K562 (cell line): ENCODE measurements around the gene ADGRA1. TPM values are rescaled to one million over a fixed set of nuclear protein-coding genes. Genes with fewer than 3 reads are reported as not detected.

Experiments used
- ATAC-seq: fragments of 200-7000 bp; cut with Tn5 transposase; 3 replicates; pipeline ENCODE4 v1.9.1; 2020; ENCODE audit warnings: moderate library complexity
- BruUV-seq: library from RNA; stranded (reverse); fragments of 400-500 nt; replicated peaks from 2 replicates; lab custom pipeline; 2021; lab: Mats Ljungman, UMichigan
- CTCF ChIA-PET: fragments of 300-600 bp; formaldehyde crosslinking; extraction: SDS; loops from one replicate; lab custom pipeline; 2021; ENCODE audit warnings: low intra/inter-chr PET ratio; lab: Yijun Ruan, JAX
- POLR2A ChIA-PET: fragments of 300-600, 350-650 bp; sonication (Branson Sonifier 250); formaldehyde crosslinking; extraction: SDS; loops from one replicate; lab custom pipeline; 2021; ENCODE audit warnings: antibody characterized with exemption, inconsistent platforms; lab: Yijun Ruan, JAX
- DNase-seq, 4 experiments: peaks; one replicate each; pipeline versions ENCODE4 v3.0.0 to v3.0.0-alpha.2; 2011 to 2018; ENCODE audit warnings: low spot score in 3 of 4, mixed read lengths in 3 of 4; ENCODE audit errors: extremely low read depth in 1 of 4
- FAIRE-seq: peaks from 2 replicates; lab custom pipeline; 2011; peaks lifted over from hg19 to GRCh38; lab: Jason Lieb, UNC
- H2AFZ ChIP-seq: 2 replicates; pipeline ENCODE4 v1.6.0; 2011; ENCODE audit warnings: low read depth, low read length, control low read depth, inconsistent platforms
- H3K27ac ChIP-seq: fragments of 200-600 bp; 3 replicates; pipeline ENCODE4 v1.8.0; 2011; ENCODE audit warnings: low read depth, mild to moderate bottlenecking, control low read depth, inconsistent platforms, low read length, moderate library complexity, mixed read lengths; ENCODE audit errors: extremely low read depth
- H3K27me3 ChIP-seq, 2 experiments: fragments of 300-600 bp in 1 of 2; 2 replicates in 1 of 2; 3 replicates in 1 of 2; pipeline versions ENCODE4 v1.6.0 to v1.8.0; 2011; ENCODE audit warnings: inconsistent platforms in 2 of 2, low read length in 2 of 2, mild to moderate bottlenecking in 1 of 2, mixed read lengths in 1 of 2, moderate library complexity in 1 of 2; ENCODE audit not compliant: control insufficient read depth in 2 of 2, insufficient read depth in 2 of 2
- H3K36me3 ChIP-seq: fragments of 300-600 bp; 3 replicates; pipeline ENCODE4 v1.8.0; 2011; ENCODE audit warnings: mild to moderate bottlenecking, low read length, inconsistent platforms; ENCODE audit not compliant: control insufficient read depth, insufficient read depth
- H3K4me1 ChIP-seq, 2 experiments: fragments of 200-600 bp in 1 of 2; replicated peaks in 1 of 2; 2 replicates in 1 of 2; 3 replicates in 1 of 2; pipeline versions ENCODE4 v1.5.1 to v1.8.0; 2011; ENCODE audit warnings: inconsistent platforms in 2 of 2, low read length in 2 of 2, mild to moderate bottlenecking in 1 of 2, mixed read lengths in 1 of 2, moderate library complexity in 1 of 2; ENCODE audit not compliant: control insufficient read depth in 2 of 2, insufficient read depth in 2 of 2
- H3K4me2 ChIP-seq: 2 replicates; pipeline ENCODE4 v1.6.1; 2011; ENCODE audit warnings: low read length, control low read depth, inconsistent platforms, mixed read lengths; ENCODE audit not compliant: insufficient read depth
- H3K4me3 ChIP-seq: fragments of 200-600 bp; sonication (generic), shearing (Covaris generic); 2 replicates; pipeline ENCODE4 v1.5.1; 2016; ENCODE audit warnings: control low read depth, inconsistent platforms
- H3K79me2 ChIP-seq: fragments of 200-600 bp; 3 replicates; pipeline ENCODE4 v1.8.0; 2011; ENCODE audit warnings: low read length, inconsistent platforms; ENCODE audit not compliant: control insufficient read depth, insufficient read depth
- H3K9ac ChIP-seq, 2 experiments: 2 replicates each; pipeline versions ENCODE4 v1.6.0 to v1.6.1; 2011; ENCODE audit warnings: low read depth in 2 of 2, low read length in 2 of 2, control low read depth in 1 of 2, inconsistent platforms in 1 of 2, mild to moderate bottlenecking in 1 of 2, mixed read lengths in 1 of 2; ENCODE audit not compliant: insufficient read depth in 1 of 2
- H3K9me1 ChIP-seq: one replicate; pipeline ENCODE4 v1.6.0; 2011; ENCODE audit warnings: inconsistent platforms, mild to moderate bottlenecking, low read length, moderate library complexity; ENCODE audit not compliant: control insufficient read depth, insufficient read depth
- H3K9me3 ChIP-seq: replicated peaks from 2 replicates; pipeline ENCODE4 v1.5.1; 2011; ENCODE audit warnings: low read depth, low read length, inconsistent platforms; ENCODE audit not compliant: control insufficient read depth, insufficient read depth
- H4K20me1 ChIP-seq: replicated peaks from 2 replicates; pipeline ENCODE4 v1.6.1; 2011; ENCODE audit warnings: low read length, inconsistent platforms, mixed read lengths; ENCODE audit not compliant: control insufficient read depth, insufficient read depth
- AFF1 ChIP-seq, 2 experiments: fragments of 450-650 bp; IDR thresholded peaks; 2 replicates each; pipeline ENCODE4 v1.6.1; 2018; ENCODE audit warnings: mild to moderate bottlenecking in 2 of 2, low read depth in 1 of 2; ENCODE audit not compliant: partially characterized antibody in 2 of 2
- ARID2 ChIP-seq: fragments of 450-650 bp; IDR thresholded peaks from 2 replicates; pipeline ENCODE4 v1.6.1; 2017; ENCODE audit warnings: antibody characterized with exemption, mild to moderate bottlenecking
- ATF4 ChIP-seq: fragments of 450-650 bp; formaldehyde crosslinking; IDR thresholded peaks from 2 replicates; pipeline ENCODE4 v1.4.0; 2022; ENCODE audit warnings: mild to moderate bottlenecking, moderate library complexity
- CHD1 ChIP-seq: fragments of 200-600 bp; sonication (generic); IDR thresholded peaks from one replicate; pipeline ENCODE4 v1.6.1; 2012; ENCODE audit warnings: mild to moderate bottlenecking, moderate library complexity, low read length, inconsistent platforms
- FIP1L1 ChIP-seq: fragments of 200-400 bp; formaldehyde crosslinking; IDR thresholded peaks from 2 replicates; pipeline ENCODE4 v1.6.1; 2018; ENCODE audit warnings: mild to moderate bottlenecking, low read depth, low read length; ENCODE audit not compliant: poor library complexity, severe bottlenecking
- FOSL1 ChIP-seq: fragments of 200-800 bp; sonication (Bioruptor generic); conservative IDR thresholded peaks from 2 replicates; pipeline ENCODE4 v1.6.1; 2016; ENCODE audit warnings: missing genetic modification characterization, missing compliant biosample characterization
- GABPB1 ChIP-seq: sonication (generic); formaldehyde crosslinking; IDR thresholded peaks from 2 replicates; pipeline ENCODE4 v1.8.0; 2022; ENCODE audit warnings: mild to moderate bottlenecking, missing genetic modification reagents
- KDM5B ChIP-seq: fragments of 200-600 bp; sonication (generic); IDR thresholded peaks from 2 replicates; pipeline ENCODE4 v1.6.1; 2012; ENCODE audit warnings: low read depth, mild to moderate bottlenecking, moderate library complexity, low read length, control low read depth, inconsistent platforms; ENCODE audit not compliant: insufficient replicate concordance
- MTA2 ChIP-seq: fragments of 450-650 bp; IDR thresholded peaks from 2 replicates; pipeline ENCODE4 v1.6.1; 2016; ENCODE audit warnings: low read depth
- PRPF4 ChIP-seq: fragments of 200-400 bp; formaldehyde crosslinking; IDR thresholded peaks from one replicate; pipeline ENCODE4 v1.6.1; 2017; ENCODE audit warnings: low read length, low read depth, mild to moderate bottlenecking; ENCODE audit not compliant: insufficient read depth, poor library complexity, severe bottlenecking
- PTBP1 ChIP-seq: fragments of 200-400 bp; formaldehyde crosslinking; IDR thresholded peaks from 2 replicates; pipeline ENCODE4 v1.6.1; 2017; ENCODE audit warnings: low read depth, low read length
- RBFOX2 ChIP-seq: fragments of 200-400 bp; formaldehyde crosslinking; IDR thresholded peaks from 2 replicates; pipeline ENCODE4 v1.6.1; 2017; ENCODE audit warnings: low read depth, mild to moderate bottlenecking, low read length, moderate library complexity
- RFX7 ChIP-seq: fragments of 250-450 bp; sonication (Bioruptor Pico); IDR thresholded peaks from 2 replicates; pipeline ENCODE4 v1.5.1; 2021; ENCODE audit warnings: mild to moderate bottlenecking
- TBP ChIP-seq: optimal IDR thresholded peaks from 2 replicates; pipeline ENCODE3; 2011; ENCODE audit warnings: low read depth, low read length, improper control_type of control experiment
- ZC3H11A ChIP-seq: IDR thresholded peaks from 2 replicates; pipeline ENCODE4 v1.6.1; 2012; ENCODE audit warnings: low read depth, low read length, improper control_type of control experiment
- WGBS: fragments of 100-300 bp; shearing (Covaris generic); methylation state at CpG from one replicate; pipeline ENCODE4 v1.1.6; 2016; ENCODE audit warnings: low coverage, mixed read lengths; ENCODE audit not compliant: insufficient coverage; ENCODE audit errors: missing lambda C conversion rate; 5-methylcytosine and 5-hydroxymethylcytosine counted together
- in situ Hi-C: fragments of 300-500 bp; cut with MboI; formaldehyde crosslinking; loops from 4 replicates; pipeline ENCODE4 v1.15.0; 2018; ENCODE audit warnings: inconsistent platforms, mixed read lengths
- intact Hi-C: fragments of 100-400 bp; cut with micrococcal nuclease; formaldehyde crosslinking; loops from 2 replicates; pipeline ENCODE4 v1.14.2; 2022
- polyA plus RNA-seq, 8 experiments: library from polyadenylated mRNA; depleted of rRNA in 4 of 8; stranded (reverse) in 5 of 8; unstranded in 3 of 8; fragments of >200 nt; fragmentation: Nextera tagmentation in 2 of 8; fragmentation: Illumina TruSeq in 1 of 8; extraction: Ambion mirVana in 2 of 8; extraction: Trizol in 1 of 8; gene quantifications; 2 replicates each; pipeline versions ENCODE4 v1.2.1 to v1.2.3, GENCODE V29; 2011 to 2014; ENCODE audit warnings: inconsistent platforms in 1 of 8, missing spikeins in 1 of 8
- total RNA-seq, 7 experiments: library from RNA; depleted of rRNA in 6 of 7; stranded (reverse); fragments of >200 nt in 6 of 7; fragmentation: Illumina TruSeq in 2 of 7; extraction: Trizol in 2 of 7; gene quantifications; 2 replicates each; pipeline versions ENCODE4 v1.2.1 to v1.2.3, GENCODE V29; 2011 to 2021; ENCODE audit warnings: low replicate concordance in 1 of 7

The ADGRA1 gene
- total and polyA plus RNA-seq, 9 of the 15 experiments (the other 6 are each of a cell fraction or from before 2014, with no cell fraction given), result not detected

- POLR2A ChIA-PET, result interaction anchor here (0.7 kb wide), 1 partner anchor 234 kb away, joined by 3 read pairs; no protein-coding TSS in a partner anchor
- ATAC-seq (no peak), DNase-seq (no peak), FAIRE-seq (no peak)
- Histone ChIP-seq H3K36me3 (no peaks in the 10 kb centered on the region), H2AFZ (no peak overlapping the region), H3K79me2 (no peaks in the 10 kb centered on the region), H3K4me3 (no peak overlapping the region), H3K9me3 (no peaks in the 10 kb centered on the region), H3K27me3 (peaks cover 7 to 70% of the 10 kb centered on the region in 2 experiments; a peak in 3 of 5 replicates), H3K4me1 (peaks cover 0 to 53% of the 10 kb centered on the region in 2 experiments; a peak in 2 of 5 replicates), H3K9ac (no peak overlapping the region), H3K9me1 (no peaks in the 10 kb centered on the region), H3K27ac (no peak overlapping the region), H3K4me2 (no peak overlapping the region), H4K20me1 (no peaks in the 10 kb centered on the region)
- no TSS peak for BruUV-seq
- in situ Hi-C loops, result loop anchor here (25.0 kb wide), 1 partner anchor 440 kb away; no protein-coding TSS in a partner anchor
- 0% methylated on average over 13 of the region's 29 CpGs for WGBS
- intact Hi-C loops, result no loop called here
- CTCF ChIA-PET, result no interaction called here
- TF ChIP-seq FIP1L1 (no peak), PTBP1 (no peak), FOSL1 (tag) (no peak), TBP (no peak), KDM5B (no peak), ATF4 (CRISPR knock-in tag) (no peak), AFF1 (IDR thresholded peaks at IDR 0.05; ENCODE audit: low read depth in 1 of 2, partially characterized antibody in 2 of 2) (no peak), GABPB1 (CRISPR knock-in tag) (no peak), RBFOX2 (no peak), ARID2 (no peak), CHD1 (no peak), MTA2 (no peak), ZC3H11A (no peak), PRPF4 (no peak), RFX7 (no peak)
Observed at GRCh38 chr10:133102415-133103095, 14.8 kb downstream of the ADGRA1 start.
